Measurements from ENCODE around the gene CNTNAP2. TPM values are rescaled to one million over a fixed set of nuclear protein-coding genes. Genes with fewer than 3 reads are reported as not detected.
"Not testable (repeated sequence)": the region's sequence is repeated elsewhere in the genome, so short reads cannot be mapped to it uniquely, and the experiment has no call there.

CNTNAP2 gene
- total RNA-seq, 1 experiment from 2014 or later: not detected

- in situ Hi-C loops (cut with HindIII; ENCODE audit: low sequenced_read_pairs): no loop called here
- no peak for DNase-seq (ENCODE audit: low spot score)
Measured at GRCh38 chr7:147570390-147570789, 1453.8 kb downstream of the CNTNAP2 start.

DNA sequence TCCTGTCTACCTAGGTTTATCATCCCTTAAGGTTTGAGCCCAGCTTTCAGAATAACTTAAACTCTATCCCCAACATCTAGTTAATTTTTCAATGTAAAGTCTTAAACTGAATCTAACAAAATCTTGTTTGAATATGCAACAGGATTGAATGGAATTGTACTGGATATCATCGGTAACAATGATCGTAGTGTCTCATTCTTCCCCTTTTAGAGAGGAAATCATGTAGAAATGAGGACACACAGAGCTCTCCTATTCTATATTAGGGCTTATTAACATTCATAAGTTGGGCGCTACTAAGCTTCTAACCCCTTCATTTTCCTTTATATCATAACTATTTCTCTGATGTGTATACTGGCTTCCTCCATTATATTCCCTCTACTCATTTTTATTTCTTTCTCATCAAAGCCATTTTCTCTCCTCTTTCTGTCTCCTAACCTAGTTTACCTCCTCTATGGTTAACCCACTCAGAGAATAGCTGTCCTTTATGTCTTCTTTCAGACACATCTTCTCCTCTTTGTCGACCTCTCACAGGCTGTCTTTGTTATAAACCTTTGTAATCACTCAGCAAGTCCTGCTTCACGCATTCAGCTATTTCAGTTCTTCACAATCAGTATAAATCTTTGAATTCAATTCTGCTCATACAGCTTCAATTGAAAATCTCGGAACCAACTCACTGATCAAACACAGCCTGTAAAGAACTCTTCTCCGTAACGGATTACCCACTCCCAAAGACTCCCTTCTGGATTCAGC lies 1455.0 kb downstream of the CNTNAP2 start:
- no peak for DNase-seq (ENCODE audit: low spot score)
- in situ Hi-C loops (cut with HindIII; ENCODE audit: low sequenced_read_pairs): no loop called here

DNA sequence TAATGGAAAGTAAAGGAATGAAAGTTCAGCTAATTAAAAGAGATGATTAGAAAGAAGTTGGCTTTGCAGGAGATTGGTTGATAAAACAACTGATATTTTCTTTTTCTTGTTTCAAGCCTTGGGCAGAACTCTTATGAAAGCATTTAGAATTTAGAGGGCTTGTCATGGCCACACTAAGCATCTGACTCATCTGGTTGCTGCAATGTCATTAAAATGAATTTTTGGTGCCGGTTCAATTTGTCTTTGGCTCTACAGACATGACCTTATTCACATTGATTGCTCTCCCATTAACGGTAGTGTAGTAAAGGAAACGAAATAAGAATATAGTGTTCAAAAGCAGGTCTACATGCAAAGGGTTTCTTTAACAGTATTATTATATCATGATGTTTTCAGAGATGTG lies 1461.6 kb downstream of the CNTNAP2 start:
- no peak for DNase-seq (ENCODE audit: low spot score)
- in situ Hi-C loops (cut with HindIII; ENCODE audit: low sequenced_read_pairs): no loop called here

DNA sequence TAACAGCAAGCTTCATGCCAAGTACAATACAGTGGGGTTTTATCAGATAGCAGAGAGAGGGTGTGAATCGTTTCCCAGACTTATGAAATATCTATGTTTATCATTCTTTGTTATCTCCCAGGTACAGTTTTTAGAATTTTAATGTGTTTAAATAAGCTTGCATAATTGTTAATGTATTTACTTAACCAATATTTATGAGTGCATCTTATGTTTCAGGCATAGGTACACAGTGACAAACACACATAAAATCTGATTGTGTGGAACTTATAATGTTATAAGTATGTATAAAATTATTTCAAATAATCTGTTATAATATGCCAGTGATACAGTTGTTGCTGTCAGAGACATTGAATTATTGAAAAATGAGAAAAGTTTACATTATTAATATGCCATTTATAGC lies 1462.5 kb downstream of the CNTNAP2 start:
- in situ Hi-C loops (cut with HindIII; ENCODE audit: low sequenced_read_pairs): no loop called here

DNA sequence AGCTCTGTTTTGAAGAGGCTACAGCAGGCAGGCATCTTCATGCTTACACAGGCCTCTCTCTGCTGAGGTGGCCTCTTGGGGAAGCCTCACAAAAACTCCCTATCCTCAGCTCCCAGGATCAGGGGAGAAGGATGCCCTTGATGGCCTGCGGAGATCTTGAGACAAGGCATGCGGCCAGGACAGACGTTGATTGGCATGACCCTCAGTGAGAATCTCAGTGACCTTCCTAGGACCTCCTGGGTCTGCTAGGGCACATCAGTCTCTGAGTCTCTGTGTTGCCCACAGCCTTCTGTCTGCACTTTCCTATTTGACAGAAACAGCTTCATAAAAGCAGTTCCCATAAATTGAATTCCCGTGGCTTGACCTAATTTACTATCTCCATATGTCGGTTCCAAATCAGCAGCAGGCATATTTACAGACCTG lies 1468.2 kb downstream of the CNTNAP2 start:
- peak; percentile 57 for DNase-seq (ENCODE audit: low spot score)
- in situ Hi-C loops (cut with HindIII; ENCODE audit: low sequenced_read_pairs): no loop called here

More for the DNA sequence above, 1462.5 kb downstream of the CNTNAP2 start:
- no peak for DNase-seq (ENCODE audit: low spot score)

GRCh38 chr7:147586110-147586509 lies 1469.5 kb downstream of the CNTNAP2 start:
- in situ Hi-C loops (cut with HindIII; ENCODE audit: low sequenced_read_pairs): no loop called here
- no peak for DNase-seq (ENCODE audit: low spot score)

- in situ Hi-C loops (cut with HindIII; ENCODE audit: low sequenced_read_pairs): no loop called here
Measured at GRCh38 chr7:147586526-147586925, 1469.9 kb downstream of the CNTNAP2 start.

GRCh38 chr7:147593271-147594057 lies 1476.9 kb downstream of the CNTNAP2 start:
- no peak for DNase-seq (ENCODE audit: low spot score)
- in situ Hi-C loops (cut with HindIII; ENCODE audit: low sequenced_read_pairs): no loop called here

More at GRCh38 chr7:147586526-147586925, 1469.9 kb downstream of the CNTNAP2 start:
- DNase-seq (ENCODE audit: low spot score): peak; percentile 85

DNA sequence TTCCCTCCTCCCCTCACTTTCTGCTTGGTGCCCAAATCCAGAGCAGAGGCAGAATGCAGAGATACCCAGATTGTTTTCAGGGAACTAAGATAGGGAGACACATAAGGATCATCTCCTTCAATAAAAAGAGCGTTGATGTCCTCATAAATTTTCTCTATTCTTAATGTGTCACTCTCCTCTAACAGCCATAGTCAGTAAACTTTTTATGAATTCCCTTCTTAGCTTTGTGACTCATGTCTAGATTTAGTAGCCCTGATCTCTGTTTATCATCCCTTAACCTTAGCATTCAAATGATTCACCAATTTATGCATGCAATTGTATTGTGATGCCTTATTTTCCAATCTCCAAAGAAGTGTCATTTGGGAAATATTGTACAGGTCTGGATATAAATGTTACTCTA lies 1478.4 kb downstream of the CNTNAP2 start:
- no peak for DNase-seq (ENCODE audit: low spot score)
- in situ Hi-C loops (cut with HindIII; ENCODE audit: low sequenced_read_pairs): no loop called here

DNA sequence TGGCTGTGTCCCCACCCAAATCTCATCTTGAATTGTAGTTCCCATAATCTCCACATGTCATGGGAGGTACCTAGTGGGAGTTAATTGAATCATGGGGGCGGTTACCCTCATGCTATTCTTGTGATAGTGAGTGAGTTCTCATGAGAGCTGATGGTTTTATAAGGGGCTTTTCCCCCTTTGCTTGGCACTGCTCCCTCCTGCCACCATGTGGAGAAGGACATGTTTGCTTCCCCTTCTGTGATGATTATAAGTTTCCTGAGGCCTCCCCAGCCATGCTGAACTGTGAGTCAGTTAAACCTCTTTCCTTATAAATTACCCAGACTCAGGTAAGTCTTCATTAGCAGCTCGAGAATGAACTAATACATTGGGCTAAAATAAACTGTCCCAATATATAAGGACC lies 1482.1 kb downstream of the CNTNAP2 start:
- in situ Hi-C loops (cut with HindIII; ENCODE audit: low sequenced_read_pairs); DNase-seq (ENCODE audit: low spot score): not testable (repeated sequence)

DNA sequence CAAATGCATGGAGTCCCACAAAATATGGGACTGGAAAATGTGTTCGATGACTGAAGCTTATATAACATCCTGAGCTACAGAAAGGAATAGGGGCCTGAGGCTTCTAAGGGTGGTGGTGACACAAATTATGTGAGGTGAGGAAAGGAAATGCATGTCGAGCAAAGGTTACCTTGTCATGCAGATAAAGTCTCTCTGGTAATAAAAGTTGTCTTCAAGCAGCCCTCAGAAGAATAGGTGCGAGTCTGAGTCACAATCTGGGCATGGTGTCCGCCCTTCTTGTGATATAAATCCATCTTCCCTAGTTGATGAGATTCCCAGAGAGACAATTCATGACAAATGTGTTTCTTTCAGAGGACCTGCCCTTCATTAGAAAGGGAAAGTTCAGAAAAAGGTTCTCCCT lies 1488.7 kb downstream of the CNTNAP2 start:
- DNase-seq (ENCODE audit: low spot score): no peak
- in situ Hi-C loops (cut with HindIII; ENCODE audit: low sequenced_read_pairs): no loop called here

DNA sequence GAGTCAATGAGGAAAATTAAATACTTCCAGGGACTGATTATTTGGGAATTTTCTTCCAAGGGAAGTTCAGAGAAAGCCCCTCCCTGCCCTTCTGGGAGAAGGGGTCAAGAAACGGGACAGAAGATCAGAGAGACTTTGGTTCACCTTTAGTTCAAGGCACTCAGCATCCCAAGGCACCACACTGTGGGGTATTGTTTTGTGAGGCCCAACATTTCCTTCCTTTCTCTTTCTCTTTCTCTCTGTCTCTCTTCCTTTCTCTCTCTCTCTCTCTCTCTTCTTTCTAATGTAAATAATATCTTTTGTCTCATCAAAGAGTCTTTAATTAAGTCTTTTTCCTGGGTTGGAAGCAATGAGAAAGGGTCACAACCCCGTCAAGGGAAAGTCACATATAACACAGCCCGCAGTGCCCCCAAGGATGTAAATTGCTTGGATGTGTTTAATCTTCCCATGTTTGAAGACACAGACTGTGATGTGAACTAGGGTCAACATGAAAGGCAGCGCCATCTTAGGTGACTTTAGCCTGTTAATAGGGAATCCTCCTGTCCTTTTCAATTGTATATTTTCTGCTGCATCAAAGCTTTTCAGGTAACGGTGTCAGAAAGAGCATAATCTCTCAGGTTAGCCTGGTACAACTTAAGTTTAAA lies 1490.7 kb downstream of the CNTNAP2 start:
- in situ Hi-C loops (cut with HindIII; ENCODE audit: low sequenced_read_pairs): no loop called here
- no peak for DNase-seq (ENCODE audit: low spot score)

DNA sequence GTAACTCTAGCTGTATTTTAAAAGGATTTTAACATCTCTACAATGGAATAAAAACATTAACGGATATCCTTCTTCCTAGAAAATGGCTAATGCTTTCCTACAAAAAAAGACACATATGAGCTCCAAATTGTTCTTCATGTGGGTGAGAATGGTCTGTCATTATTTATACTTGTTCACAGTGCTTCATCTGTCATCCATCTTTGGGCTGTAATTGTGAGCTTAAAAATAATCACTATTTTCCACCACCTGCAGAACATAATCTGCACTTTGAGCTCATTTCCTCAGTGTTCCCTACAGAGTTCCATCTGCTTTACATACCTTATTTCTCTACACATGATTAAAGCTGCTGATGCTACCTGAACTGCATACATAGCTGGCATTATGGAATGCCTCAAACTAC lies 1494.8 kb downstream of the CNTNAP2 start:
- DNase-seq (ENCODE audit: low spot score): peak; percentile 50
- in situ Hi-C loops (cut with HindIII; ENCODE audit: low sequenced_read_pairs): no loop called here

GRCh38 chr7:147635288-147635687 lies 1518.7 kb downstream of the CNTNAP2 start:
- in situ Hi-C loops (cut with HindIII; ENCODE audit: low sequenced_read_pairs): no loop called here

DNA sequence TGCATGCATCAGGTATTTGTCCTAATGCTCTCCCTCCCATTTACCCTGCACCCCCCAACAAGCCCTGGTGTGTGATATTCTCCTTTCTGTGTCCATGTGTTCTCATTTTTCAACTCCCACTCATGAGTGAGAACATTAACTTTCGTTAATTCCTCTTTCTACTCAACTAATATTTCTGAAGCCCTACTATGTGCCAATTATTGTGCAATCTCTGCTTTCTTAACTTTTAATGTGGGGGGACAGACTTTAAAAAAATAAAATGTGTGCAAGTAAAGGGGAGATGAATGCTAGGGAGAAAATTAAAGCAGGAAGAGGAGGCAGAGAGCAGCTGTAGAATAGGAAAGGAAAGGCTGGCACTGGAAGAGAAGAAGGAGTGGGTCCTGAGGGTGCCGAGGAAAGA lies 1520.0 kb downstream of the CNTNAP2 start:
- in situ Hi-C loops (cut with HindIII; ENCODE audit: low sequenced_read_pairs): no loop called here
- DNase-seq (ENCODE audit: low spot score): no peak

More at GRCh38 chr7:147635288-147635687, 1518.7 kb downstream of the CNTNAP2 start:
- DNase-seq (ENCODE audit: low spot score): no peak

DNA sequence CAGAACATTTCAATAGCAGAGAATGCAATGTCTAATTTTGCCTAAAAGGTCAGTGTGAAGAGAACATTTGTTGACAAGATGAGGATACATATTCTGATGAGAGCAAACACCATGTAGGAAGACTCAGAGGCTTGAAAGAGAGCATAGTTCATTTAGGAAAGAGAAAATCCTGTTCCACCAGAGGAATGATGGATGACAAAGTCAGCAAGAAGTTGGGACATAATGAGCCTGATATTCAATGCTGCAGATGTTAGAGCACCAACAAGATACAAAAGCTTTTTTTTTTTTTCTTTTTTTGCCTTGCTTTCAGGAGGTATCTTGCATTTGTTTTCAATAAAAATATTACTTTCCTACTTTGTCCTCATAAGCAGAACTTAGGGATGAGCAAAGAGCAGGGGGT lies 1522.0 kb downstream of the CNTNAP2 start:
- DNase-seq (ENCODE audit: low spot score): no peak

GRCh38 chr7:147639037-147639436 lies 1522.4 kb downstream of the CNTNAP2 start:
- DNase-seq (ENCODE audit: low spot score): no peak
- in situ Hi-C loops (cut with HindIII; ENCODE audit: low sequenced_read_pairs): no loop called here

More for the DNA sequence above, 1522.0 kb downstream of the CNTNAP2 start:
- in situ Hi-C loops (cut with HindIII; ENCODE audit: low sequenced_read_pairs): no loop called here

GRCh38 chr7:147639751-147640150 lies 1523.2 kb downstream of the CNTNAP2 start:
- DNase-seq (ENCODE audit: low spot score): no peak
- in situ Hi-C loops (cut with HindIII; ENCODE audit: low sequenced_read_pairs): no loop called here

GRCh38 chr7:147640821-147641220 lies 1524.2 kb downstream of the CNTNAP2 start:
- in situ Hi-C loops (cut with HindIII; ENCODE audit: low sequenced_read_pairs): no loop called here
- no peak for DNase-seq (ENCODE audit: low spot score)

- in situ Hi-C loops (cut with HindIII; ENCODE audit: low sequenced_read_pairs): no loop called here
Measured at GRCh38 chr7:147646568-147646967, 1530.0 kb downstream of the CNTNAP2 start.

More at GRCh38 chr7:147646568-147646967, 1530.0 kb downstream of the CNTNAP2 start:
- DNase-seq (ENCODE audit: low spot score): no peak
